ENCODE measurements around the gene ACBD7. TPM values are rescaled to one million over a fixed set of nuclear protein-coding genes. Genes with fewer than 3 reads are reported as not detected.

ACBD7 gene
- total RNA-seq, 1 donor from 2014 or later: 0.60 TPM

DNA sequence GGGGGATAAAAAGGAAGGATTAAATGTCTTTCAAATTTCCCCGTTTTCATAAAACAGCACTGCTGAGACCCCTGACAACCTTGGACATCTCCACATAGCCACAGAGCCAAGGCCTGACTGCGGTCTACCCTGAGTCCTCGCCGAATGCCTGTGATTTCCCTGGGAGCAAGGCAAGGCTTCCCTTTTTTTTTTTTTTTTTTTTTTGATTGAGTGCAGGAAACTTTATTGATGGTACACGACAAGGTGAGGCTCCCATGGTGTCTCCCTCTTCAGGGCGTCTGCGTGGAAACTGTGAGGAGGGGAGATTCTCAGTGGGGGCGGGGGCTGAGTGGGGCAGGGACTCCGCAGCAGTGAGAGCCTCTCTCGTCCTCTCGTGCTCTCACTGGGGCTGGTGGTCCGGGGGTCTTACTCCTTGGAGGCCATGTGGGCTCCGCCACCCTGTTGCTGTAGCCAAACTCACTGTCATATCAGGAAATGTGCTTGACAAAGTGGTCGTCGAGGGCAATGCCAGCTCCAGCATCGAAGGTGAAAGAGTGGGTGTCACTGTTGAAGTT, 4.4 kb upstream of the ACBD7 start:
- no peak for DNase-seq (ENCODE audit: low read depth in 2 of 2)

DNA sequence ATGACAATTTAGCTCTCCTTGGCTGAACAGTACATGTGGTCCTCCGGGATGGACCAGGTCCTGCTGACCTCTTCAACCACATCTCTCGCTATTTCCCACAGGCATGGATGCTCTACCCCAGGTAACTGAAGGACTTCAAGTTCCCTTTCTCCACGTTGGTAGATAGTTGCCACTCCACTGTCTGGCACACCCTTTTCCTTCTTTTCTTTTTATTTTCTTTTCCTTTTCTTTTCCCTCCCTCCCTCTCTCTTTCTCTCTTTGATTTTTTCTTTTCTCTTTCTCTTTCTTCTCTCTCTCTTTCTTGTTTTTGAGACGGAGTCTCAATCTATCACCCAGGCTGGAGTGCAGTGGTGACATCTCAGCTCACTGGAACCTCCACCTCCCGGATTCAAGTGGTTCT, 2.8 kb upstream of the ACBD7 start:
- DNase-seq (ENCODE audit: low read depth in 2 of 2): no peak

- DNase-seq (ENCODE audit: low read depth in 2 of 2): peak; percentile 96 to 98
Measured at GRCh38 chr10:15084502-15084922, 4.1 kb downstream of the ACBD7 start.

DNA sequence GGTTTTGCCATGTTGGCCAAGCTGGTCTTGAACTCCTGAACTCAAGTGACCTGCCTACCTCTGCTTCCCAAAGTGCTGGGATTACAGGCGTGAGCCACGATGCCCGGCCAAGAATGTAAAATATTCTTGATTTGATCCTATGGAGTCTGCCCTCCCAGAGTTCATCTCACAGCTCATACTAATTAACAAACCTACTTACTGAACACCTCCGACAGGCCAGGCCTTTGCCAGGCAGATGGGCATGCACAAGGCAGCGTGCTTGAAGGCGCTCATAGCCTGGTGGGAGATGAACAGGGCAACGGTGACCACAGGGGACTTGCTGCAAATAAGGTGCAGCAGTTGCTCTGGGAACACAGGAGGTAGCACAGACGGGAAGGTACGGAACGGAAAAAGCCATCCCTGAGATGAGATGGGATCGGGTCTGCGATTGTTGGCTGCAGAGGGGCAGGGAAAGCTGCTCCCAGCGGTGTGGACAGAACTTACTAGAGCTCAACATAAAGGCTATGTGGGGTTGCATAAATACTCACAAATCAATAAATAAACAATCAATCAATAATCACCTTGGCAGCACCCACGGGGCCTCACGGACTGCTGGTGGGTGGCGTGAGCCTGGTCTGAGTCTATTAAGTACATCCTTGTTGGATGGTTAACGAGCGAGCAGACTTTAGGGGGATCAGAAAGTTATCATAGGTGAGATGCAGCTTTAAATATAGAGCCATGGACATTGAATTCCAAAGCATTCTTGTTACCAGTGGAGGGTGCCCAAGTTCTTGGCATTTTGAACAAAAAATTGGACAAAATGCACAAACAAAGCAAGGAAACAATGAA, 4.7 kb downstream of the ACBD7 start:
- no peak for DNase-seq (ENCODE audit: low read depth in 2 of 2)

GRCh38 chr10:15075421-15075820, 13.2 kb downstream of the ACBD7 start:
- no peak for DNase-seq (ENCODE audit: low read depth in 2 of 2)

GRCh38 chr10:15072358-15072757, 16.2 kb downstream of the ACBD7 start:
- DNase-seq (ENCODE audit: low read depth in 2 of 2): no peak

DNA sequence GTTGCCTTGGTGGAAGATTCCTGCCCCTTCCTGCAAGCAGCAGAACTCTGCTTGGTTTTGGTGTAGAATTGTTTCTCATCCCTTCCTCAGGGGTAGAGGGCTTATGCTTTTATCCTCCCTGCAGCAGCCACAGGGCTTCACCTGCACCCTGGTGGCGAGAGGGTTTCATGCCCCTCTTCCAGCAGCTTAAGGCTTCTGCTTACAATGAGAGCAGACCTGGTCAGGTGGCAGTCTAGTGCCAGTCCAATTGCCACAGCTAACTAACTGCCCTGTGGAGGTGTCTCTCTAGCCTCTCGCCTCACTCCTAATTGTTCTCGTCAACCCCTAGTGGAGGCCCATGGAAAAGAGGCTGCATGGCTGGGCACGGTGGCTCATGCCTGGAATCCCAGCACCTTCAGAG, 19.3 kb downstream of the ACBD7 start:
- no peak for DNase-seq (ENCODE audit: low read depth in 2 of 2)

GRCh38 chr10:15068802-15069201, 19.8 kb downstream of the ACBD7 start:
- peak in 1 of 2 donors; percentile 24 for DNase-seq (ENCODE audit: low read depth in 2 of 2)

- DNase-seq (ENCODE audit: low read depth in 2 of 2): no peak
Measured at GRCh38 chr10:15067154-15067553, 21.4 kb downstream of the ACBD7 start.

- DNase-seq (ENCODE audit: low read depth in 2 of 2): no peak
Measured at GRCh38 chr10:15060638-15061037, 27.9 kb downstream of the ACBD7 start.

DNA sequence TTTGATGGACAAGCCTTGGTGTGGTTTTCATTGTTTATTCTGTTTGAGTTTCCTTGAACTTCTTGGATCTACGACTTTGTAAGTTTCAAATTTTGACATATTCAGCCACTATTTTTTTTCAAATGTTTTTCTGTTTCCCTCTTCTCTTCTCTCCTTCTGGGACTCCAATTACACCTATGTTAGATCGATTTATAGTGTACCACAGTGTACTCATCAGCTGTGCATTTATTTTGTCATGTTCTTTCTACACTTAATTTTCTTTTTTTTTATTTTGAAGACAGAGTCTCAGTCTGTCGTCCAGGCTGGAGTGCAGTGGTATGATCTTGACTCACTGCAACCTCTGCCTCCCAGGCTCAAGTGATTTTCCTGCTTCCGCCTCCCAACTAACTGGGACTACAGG, 28.7 kb downstream of the ACBD7 start:
- no peak for DNase-seq (ENCODE audit: low read depth in 2 of 2)

DNA sequence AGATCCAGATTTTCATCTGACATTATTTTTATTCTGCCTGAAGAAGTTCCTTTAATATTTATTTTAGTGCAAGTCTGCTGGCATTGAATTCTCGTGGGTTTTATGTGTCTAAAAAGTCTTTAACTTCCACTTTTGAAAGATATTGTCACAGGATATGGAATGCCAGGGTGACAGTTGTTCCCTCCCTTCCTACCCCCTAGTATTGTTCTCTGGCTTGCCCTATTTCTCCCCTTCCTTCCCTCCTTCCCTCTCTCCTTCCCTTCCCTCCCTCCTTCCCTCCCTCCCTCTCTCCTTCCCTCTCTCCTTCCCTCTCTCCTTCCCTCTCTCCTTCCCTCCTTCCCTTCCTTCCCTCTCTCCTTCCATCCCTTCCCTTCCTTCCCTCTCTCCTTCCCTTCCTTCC, 29.9 kb downstream of the ACBD7 start:
- no peak for DNase-seq (ENCODE audit: low read depth in 2 of 2)

DNA sequence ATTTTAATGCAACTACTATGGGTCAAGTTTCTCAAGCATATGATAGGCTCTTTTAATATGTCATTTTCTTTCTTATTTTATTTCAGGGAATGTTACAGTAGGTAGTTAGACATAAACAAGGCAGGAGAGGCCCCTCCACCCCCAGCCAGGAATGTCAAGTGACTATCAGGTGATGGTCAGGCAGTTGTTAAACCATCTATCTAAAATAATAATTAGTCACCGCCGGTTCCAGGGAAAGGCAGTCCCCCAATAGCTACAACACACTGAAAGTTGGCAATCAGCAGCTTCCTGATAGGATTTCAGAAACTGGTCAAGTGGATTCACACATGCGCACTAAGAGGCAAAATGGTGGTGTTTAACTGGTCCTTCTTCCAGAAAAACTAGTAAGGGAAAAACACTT, 35.5 kb downstream of the ACBD7 start:
- no peak for DNase-seq (ENCODE audit: low read depth in 2 of 2)

DNA sequence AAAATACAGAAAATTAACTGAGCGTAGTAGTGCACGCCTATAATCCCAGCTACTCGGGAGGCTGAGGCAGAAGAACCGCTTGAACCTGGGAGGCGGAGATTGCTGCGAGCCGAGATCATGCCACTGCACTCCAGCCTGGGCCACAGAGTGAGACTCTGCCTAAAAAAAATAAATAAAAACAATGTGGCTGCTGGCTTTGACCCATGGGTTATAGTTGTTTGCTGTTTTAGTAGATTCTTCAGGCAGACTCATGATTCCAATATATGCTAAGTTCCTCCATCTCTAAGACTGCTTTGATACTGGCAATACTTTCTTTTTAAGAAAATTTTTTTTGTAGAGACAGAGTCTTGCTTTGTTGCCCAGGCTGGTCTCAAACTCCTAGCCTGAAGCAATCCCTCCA, 36.5 kb downstream of the ACBD7 start:
- no peak for DNase-seq (ENCODE audit: low read depth in 2 of 2)

DNA sequence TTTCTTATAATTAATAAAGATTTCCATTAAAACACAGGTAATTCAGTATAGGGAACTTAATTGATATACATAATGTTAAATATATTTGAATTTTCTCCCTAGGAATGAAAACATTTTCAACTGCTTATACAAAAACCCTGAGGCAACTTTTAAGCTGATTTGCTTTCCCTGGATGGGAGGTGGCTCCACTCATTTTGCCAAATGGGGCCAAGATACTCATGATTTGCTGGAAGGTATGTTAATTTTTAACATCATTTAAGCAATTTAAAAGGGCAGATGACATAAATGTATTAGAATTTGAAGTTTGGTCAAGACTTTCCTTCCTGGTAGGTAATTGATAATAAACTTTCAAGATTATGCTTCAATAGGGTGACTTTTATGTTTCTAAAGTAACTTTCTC, 39.0 kb downstream of the ACBD7 start:
- no peak for DNase-seq (ENCODE audit: low read depth in 2 of 2)

DNA sequence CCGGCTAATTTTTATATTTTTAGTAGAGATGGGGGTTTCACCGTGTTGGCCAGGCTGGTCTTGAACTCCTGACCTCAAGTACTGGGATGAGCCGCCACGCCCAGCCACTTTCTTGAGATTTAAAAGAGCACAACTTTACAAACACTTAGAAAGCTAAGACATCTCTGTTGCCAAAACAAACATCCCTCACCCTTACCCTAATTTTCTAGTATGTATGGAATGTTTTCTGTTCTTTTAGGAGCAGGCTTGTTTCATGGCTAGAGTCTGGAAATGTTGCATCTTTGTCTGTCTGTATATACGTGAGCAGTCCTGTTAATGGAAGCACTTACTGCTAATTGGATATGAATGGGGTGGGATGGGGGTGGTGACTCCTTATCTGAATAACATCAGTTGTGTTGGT, 42.0 kb downstream of the ACBD7 start:
- DNase-seq (ENCODE audit: low read depth in 2 of 2): no peak

DNA sequence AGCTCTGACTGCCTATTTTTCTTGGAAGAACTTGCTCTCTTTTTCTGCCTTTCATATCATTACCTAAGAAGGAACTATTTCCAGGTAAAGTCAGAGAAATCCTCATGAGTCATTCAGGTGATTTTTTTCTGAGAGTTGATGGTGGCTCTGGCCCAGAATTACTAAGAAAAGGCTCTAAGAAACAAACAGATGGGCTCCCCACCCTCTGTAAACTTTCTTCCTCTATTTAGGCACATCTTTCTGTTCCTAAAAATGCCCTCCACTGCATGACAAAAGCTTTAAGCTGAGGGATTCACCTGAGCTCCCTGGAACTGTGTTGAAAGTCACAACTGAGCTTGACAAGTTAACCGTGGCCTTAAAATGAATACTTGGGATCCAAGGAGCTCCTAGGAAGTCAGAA, 43.2 kb downstream of the ACBD7 start:
- DNase-seq (ENCODE audit: low read depth in 2 of 2): no peak

DNA sequence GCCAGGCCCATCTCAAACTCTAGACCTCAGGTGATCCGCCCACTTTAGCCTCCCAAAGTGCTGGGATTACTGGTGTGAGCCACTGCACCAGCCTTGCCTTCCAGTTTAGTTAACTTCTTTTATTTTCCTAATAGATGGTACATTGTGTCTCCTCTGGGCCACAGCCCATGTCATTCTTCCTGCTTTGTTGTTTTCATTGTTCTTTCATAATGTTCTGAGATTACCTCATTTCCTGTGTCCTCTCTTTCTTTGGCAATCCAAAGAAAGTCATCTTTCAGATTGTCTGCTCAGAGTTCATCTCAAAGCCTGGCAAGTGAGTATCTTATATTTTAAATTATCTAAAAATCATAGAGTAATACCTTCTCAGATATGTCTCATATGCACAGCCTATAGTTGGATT, 44.9 kb downstream of the ACBD7 start, which contains the start of gene OLAH:
Gene OLAH, plus strand, starts transcription at position 270 of the 400 bp plus-strand sequence. CDS start 3,346 bp downstream, outside the sequence.
- peak in 1 of 2 donors; percentile 7 for DNase-seq (ENCODE audit: low read depth in 2 of 2)

DNA sequence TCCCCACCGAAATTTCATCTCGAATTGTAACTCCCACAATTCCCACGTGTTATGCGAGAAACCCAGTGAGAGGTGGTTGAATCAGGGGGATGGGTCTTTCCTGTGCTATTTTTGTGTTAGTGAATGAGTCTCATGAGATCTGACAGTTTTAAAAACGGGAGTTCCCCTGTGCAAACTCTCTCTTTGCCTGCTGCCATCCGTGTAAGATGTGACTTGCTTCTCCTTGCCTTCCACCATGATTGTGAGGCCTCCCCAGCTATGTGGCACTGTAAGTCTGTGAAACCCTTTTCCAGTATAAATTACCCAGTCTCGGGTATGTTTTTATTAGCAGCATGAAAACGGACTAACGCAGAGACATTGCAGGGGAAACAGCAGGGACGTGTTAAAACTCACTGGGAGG, 50.2 kb downstream of the ACBD7 start:
- no peak for DNase-seq (ENCODE audit: low read depth in 2 of 2)

- DNase-seq (ENCODE audit: low read depth in 2 of 2): no peak
Measured at GRCh38 chr10:15037691-15038090, 50.9 kb downstream of the ACBD7 start.

GRCh38 chr10:15035385-15036301, 52.9 kb downstream of the ACBD7 start:
- peak in 1 of 2 donors; percentile 40 for DNase-seq (ENCODE audit: low read depth in 2 of 2)

DNA sequence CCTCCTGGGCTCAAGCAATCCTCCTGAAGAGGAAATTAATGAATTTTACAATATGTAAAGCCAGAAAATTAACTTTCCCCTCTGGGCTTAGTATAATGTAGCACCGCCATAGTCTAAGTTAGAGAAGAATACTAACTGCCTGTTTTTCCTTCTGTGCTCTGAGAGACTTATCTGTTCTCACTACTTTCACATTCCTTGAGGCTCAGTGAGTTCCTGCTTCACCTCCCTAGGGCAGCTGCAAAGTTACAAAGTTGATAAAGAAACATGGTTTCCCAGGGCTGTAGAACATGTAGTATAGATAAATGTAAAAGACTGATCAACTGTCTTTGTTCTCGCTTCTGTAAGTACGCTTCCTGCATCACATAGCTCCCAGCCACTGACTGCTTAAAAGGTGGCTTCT, 60.8 kb downstream of the ACBD7 start:
- no peak for DNase-seq (ENCODE audit: low read depth in 2 of 2)

Measured in lung microvascular endothelial cell (primary cell).